Measurements from ENCODE around the gene NAV2.
"Not testable (repeated sequence)": the region's sequence is repeated elsewhere in the genome, so short reads cannot be mapped to it uniquely, and the experiment has no call there.

The NAV2 gene

DNA sequence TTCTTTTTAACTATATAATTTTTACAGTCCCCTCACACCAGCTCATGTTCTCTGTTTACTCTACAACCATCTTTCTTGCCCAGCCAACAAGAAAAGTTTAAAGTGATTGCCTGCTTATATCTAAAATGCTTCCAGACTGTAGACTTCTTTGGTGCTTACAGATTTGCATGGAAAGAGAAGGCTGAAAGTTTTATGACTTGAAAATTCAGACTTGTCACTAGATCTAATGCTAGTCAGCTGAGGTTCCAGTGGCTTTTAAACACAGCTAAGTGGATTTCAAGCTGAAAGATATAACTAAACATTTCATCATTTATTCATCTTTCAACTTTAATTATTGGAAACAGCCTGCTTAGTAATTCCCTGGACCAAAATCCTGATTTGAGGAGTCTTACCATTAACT, 178.4 kb downstream of the NAV2 start:
- DNase-seq (ENCODE audit: low read depth in 2 of 2) = no peak

DNA sequence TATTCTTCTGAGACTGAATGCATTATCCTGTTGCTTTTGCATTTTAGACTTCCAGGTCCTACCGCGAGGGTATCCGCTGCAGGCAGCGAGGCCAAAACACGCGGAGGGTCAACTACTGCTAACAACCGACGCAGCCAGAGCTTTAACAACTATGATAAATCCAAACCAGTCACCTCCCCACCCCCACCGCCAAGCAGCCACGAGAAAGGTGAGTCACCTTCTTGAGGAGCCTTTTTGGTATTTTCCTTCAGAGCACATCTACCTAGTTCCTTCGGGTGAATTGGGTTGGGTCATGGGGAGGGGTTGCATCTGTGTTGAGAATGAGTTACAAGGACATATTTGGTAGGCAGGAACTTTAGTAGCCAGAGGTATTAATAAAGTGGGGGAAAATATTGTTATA, 179.8 kb downstream of the NAV2 start:
- DNase-seq (ENCODE audit: low read depth in 2 of 2) = no peak

DNA sequence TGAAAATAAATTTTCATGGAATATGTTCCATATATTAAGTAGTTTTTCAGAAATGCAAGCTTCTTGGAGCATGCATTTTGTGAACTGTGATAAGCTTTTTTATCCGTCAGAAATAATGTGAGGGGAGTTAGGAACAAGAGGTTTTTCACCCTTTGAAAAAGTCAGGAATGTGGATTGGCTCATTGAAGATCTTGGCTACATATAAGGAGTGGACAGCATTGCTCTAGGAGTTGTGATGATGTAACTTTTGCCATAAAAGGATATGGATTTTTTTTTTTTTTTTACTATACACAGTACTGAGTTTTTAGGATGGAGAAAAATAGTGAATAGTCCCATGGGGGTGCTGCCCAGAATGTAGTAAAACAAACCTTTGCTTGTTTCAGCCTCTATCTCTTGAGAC, 180.2 kb downstream of the NAV2 start:
- no peak for DNase-seq (ENCODE audit: low read depth in 2 of 2)

DNA sequence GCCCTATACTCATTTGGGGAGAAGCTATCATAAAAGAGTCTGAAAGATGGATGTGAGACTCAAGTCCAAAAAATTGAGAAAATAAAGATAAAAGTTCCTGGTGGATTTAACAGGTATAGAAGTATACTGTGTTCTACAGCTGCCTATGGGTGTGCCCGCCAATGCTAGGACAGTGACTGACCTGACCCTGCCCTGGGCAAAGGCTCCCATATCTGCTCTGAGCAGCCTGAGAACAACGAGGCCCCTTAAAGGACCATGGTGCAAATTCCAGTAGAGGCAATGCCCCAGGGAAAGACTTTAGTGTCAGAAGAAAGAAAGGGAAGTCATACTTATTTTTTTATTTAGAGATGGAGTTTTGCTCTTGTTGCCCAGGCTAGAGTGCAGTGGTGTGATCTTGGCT, 181.8 kb downstream of the NAV2 start:
- no peak for DNase-seq (ENCODE audit: low read depth in 2 of 2)

DNA sequence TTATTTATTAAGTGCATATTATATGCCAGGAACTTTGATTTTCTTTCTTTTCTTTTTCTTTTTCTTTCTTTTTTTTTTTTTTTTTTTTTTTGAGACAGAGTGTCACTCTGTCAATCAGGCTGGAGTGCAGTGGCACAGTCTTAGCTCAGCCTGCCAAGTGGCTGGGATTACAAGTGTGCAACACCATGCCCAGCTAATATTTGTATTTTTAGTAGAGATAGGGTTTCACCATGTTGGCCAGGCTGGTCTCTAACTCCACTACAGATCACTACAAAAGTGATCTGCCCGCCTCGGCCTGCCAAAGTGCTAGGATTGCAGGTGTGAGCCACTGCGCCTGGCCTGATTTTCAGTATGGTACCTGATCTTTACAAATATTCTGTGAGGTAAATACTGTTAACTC, 182.4 kb downstream of the NAV2 start:
- not testable (repeated sequence) for DNase-seq (ENCODE audit: low read depth in 2 of 2)

DNA sequence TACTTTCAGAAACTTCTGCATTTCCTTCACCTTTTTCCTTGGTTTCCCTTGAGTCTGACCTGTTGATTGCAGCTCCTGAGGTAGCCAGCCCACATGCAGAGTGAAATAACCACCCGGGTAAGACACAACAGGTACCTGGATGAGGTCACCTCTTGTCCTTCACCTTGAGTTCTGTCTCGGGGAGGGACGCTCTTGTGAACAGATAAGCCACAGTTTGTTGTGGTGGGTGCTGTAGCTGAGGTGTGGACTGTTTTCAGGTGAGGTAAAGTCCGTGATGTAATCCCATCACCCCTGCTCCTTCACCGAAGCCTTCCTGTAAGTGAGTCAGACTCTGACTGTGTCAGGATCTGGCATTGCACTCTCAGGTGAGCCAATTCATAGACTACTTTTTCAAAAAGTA, 183.1 kb downstream of the NAV2 start:
- DNase-seq (ENCODE audit: low read depth in 2 of 2) = no peak

DNA sequence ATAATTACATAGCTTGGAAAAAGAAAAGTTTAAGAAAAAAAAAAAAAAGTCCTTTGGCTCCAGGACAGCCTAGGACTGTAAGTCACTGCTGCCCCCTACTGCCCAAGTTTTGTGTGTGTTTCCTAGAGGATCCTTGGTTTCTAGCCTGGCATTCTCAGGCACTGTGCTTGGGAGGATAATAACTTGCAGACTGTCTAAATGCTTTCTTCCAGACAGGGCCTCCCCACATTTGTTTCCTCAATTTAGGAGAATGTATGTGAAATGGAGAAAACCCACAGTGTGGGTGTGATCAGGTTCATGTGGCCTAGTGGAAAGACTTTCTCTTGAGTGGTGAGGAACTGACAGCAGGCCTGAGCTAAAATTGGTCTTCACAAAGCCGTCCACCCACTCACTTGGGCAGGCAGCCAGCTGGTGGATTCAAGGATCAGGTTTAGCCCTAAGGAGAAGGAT, 191.0 kb downstream of the NAV2 start:
- peak; percentile 39 to 52 for DNase-seq (ENCODE audit: low read depth in 2 of 2)

DNA sequence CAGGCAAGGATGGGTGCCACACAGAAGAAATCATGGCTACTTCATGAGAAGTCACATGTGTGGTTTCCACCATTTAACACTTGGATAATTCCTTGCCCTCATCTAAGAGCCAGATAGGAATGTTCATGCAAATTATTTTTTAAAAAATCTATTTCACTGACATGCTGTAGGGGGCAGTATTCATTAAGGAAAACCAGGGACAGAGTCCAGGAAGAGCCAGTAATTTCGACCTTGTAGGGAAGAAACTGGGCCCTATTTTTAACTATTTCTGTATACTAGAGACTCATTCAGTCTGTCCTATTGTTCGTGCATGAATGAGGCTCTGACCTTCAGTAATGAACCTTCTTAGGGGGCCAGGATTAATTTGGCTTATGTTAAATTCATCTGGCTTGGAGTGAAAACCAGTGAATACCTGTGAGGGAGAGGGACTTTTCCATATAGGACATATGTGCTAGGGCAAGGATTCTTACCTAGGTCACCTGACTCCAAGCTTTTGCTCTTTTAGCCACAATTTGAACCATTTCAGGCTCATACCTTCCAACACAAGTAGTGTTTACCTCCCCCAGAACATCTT, 192.7 kb downstream of the NAV2 start:
- no peak for DNase-seq (ENCODE audit: low read depth in 2 of 2)

DNA sequence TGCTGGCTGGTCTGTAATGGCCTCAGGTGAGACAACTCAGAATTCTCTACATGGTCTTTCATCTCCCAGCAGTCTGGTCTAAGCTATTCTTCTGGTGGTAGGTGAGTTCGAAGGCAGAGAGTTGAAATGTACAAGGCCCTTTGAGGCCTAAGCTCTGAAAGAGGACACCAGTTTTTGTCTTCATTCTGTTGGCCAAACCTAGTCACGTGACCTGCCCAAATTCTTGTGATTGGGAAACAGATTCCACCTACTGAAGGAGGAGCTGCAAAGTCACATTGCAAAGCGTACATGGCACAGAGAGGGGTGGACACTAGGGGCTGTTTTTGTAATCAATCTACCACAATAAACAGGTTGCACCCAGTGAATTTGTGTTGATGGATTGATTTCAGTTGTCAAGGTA, 193.5 kb downstream of the NAV2 start:
- DNase-seq (ENCODE audit: low read depth in 2 of 2) = no peak

DNA sequence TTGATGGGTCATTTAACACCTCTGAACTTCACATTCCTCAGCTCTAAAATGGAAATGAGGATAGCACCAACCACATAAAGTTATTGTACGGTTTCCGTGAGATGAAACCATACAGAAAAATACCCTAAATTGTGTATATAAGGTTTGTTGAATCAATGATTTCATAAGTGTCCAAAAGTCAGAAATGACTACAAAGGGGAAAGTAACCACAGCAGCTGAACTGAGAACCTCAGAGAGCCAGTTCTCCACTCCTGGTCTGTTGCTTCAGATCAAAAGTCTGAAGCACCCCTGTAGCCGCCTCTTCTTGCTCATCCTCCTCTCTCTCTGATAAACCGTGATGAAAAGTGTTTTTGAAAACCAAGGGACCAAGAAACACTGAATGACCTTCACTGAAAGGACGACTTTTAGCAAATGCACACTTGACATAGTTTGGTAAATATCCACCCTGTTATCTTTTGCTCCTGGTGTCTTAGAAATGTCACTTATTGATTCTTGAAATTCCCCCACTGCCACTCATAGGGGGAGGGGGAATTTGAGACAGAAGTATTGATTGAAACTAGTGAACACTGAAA, 194.5 kb downstream of the NAV2 start:
- DNase-seq (ENCODE audit: low read depth in 2 of 2) = no peak

DNA sequence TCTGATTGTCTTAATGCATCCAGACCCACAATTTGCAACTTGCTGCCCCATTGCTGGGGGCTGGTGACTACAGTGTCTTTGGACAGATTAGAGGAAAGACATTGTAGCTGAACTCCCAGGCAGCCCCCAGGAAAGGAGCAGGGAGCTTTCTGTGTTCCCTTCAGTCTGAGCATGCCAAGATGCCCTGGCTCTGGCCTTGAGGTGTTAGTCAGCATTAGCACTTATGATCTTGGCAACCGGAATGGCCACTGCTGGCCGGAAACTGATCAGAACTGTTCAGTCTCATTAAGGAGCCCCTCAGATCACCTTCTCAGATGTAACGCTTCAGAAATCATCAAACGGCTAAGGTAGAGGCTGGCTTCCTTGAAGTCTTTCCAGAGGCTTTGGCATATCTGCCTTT, 195.2 kb downstream of the NAV2 start:
- no peak for DNase-seq (ENCODE audit: low read depth in 2 of 2)

DNA sequence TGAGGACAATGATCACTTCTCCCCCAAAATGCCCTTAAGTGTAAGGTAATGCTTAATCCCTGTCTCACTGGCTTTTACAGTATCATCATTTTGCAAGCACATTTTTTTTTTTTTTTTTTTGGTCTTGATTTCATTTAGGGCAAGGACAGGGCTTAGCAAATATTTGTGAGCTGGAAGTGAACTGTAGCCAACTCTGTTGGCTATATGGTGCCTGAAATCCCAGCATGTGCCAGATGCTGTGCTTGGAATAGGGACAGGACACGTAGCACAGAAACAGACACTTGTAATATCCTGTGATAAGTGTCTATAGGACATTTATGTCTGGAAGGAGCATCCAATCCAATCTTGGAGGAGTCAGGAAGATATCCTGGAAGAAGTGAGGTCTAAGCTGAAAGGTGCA, 198.3 kb downstream of the NAV2 start:
- DNase-seq (ENCODE audit: low read depth in 2 of 2) = no peak

DNA sequence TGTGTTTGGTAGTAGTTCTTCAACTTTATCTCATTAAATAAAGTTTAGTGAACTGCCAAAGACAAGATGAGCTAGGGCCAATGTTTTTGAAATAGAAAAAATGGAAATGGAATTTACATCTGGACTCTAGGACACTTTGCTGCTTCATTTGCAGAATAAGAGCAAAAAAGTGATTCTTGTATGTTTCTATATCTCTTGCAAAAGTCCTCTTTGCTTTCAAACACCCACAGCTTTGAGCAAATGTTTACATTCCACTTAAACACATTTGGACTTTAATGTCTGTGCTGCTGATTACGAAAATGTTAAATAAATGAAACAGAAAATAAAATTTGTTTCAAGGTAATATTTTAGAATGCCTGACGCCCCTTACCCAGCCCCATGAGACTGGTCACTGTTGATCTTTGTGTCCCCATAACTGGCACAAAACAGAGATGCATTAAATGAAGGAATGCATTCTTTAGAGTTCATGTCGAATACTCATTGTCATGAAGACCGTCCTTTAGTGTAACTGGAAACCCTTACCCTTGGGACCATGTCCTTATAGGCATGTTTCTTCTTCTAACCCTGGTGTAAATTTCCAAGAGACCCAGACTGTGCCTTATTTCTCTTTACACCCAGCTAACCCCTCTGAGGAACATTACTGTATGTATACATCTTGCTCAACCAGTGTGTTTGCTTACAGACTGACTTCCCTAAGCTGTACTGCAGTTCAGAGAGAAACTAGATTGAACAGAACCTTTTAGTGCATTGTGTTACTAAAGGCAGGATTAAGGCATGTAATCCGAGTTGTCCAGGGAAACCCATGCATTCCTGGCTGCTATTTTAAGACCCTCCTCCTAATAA, 199.7 kb downstream of the NAV2 start:
- DNase-seq (ENCODE audit: low read depth in 2 of 2) = no peak

DNA sequence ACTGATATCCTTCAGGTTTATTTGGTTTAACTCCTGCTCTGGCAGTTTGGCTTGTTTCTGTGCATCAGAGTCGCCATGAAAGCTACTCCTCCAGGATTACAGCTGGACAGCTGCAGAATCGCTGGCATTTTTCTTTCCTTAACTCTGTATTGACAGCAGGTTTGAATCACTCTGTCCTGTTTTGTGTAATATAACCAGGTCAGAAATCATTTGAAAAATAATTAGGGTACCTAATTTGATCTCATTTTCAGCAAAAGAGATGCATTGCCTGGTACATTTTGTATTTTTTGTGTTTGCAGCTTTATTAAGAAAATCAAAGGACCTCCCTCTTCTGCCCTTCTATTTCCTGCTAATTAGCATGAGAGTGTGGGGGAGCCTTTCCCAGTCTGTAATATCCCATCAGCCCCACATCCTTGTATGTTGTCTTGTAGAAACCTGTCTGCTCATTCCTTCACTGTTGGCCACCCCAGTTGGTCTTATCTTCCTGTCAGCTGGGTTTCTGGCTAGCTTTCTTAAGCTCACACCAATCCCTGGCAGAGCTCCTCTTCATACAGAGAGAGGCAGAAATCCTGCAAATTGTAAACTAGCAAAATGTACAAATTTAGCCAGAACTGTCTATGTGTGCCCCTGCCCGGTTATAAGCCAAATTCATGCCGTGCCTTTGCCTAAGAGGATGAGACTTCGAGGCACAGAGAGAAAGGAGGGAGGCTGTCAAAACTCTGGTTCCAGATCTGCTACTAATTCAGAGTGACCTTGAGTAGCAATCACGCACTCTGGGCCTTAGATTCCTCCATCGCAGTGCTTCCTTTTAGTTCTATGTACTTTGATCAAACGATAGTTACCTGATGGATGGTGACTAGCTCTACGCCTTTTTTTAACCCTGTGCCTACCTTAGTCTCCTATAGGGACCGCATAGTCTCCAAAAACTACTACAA, 200.6 kb downstream of the NAV2 start:
- DNase-seq (ENCODE audit: low read depth in 2 of 2) = no peak

DNA sequence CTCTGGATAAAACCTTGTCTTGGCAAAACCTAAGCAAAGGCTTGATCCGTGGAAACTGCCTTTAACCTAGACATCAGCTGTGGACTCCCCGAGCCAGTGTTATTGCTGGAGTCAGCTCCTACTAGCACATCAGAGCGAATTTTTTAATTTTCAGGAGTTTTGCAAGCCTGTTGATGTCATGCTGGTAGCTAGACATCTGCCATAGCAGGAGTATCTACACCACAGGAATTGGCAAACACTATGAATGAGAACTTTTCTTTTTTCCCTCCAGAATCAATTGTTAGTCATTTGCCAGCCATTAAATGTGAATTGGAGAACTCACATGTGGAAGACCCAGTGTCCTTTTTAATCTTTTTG, 201.2 kb downstream of the NAV2 start:
- DNase-seq (ENCODE audit: low read depth in 2 of 2) = no peak

DNA sequence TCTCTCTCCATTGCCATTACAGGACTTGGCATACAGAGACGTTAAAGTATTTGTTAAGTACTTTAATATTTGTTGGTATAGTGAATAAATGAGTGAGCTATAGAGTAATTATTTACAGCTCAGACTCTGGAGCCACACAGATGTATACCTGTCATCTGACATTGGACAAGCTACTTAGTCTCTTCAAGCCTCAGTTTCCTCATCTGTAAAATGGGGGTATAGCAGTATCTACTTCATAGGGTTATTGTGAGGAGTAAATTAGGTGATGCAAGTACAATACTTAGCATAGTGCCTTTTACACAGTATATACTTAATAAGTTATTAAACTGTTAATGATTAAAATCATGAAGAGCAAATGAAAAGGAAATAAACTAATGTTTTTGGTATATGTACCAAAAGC, 203.2 kb downstream of the NAV2 start:
- no peak for DNase-seq (ENCODE audit: low read depth in 2 of 2)

DNA sequence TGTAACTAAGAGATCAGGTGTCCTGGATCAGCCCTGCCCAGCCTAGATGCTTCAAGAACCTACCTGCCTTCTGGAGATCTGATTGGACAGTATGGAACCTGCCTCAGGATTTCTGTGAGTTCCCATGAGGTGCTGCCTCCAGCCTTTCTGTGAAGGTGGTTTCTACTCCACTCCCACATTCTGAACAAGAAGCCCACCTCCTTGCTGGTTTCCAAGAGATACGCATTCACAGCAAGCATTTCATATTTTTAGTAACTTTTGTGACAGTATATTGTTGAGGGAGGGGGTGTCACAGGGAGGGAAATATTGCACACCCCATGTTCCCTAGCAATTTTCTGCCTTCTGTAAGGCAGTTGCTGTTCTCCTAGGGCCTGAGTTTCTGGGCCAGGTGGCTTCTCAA, 204.4 kb downstream of the NAV2 start:
- no peak for DNase-seq (ENCODE audit: low read depth in 2 of 2)

DNA sequence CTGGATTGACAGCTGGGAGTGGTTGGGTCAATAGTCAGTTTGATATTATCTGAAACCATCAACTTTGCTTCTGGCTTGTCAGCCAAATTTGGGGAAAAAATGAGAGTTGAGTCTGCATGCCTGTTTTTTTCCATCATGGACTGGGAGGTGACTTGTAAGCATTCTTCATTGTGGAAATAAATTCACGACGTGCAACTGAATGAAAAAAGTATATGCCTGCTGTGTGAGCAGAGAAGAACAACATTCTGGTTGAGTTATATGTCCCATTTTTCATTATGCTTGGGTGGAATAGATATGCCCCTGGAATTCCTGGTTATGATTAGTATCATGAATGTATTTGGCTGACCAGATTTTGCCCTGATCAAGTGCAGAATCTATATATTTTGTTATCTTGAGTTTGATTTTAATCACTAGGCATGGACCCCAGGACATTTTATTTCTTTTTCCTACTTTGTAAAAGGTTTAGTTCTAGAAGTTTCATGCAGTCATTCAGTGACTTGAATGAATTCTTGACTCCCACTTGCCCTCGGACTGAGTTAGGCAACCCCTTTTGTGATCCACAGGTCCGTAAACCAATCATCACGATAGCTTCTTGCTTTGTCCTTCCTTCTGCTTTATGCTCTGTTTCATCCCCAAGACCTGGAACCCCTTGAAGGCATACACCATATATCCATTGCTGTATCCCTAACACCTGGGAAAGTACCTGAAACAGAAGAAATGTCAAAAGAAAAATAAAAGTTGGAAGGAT, 205.8 kb downstream of the NAV2 start:
- DNase-seq (ENCODE audit: low read depth in 2 of 2) = no peak

DNA sequence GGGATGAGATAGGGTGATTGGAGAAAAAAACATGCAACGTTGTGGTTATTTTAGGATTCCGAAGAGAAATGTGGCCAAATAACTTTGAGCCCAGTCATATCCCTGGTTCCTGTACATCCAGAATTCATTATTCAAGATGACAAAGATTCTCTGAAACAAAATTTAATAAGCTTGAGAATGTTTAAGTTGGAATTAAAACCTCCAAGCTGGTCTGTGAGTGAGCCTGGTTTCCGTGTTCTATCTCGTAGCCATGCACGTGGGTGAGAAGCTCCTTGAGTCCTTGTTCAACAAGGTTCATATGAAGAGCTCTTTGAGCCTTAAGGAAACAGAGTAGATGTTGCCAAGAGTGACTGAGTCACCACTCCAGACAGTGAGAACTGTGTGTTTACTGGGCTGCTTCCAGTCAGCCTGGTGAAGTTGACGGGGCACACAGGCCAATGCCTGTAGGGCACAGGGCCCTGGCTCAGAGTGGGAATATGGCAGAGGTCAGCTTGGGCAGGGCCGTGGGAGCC, 206.5 kb downstream of the NAV2 start:
- no peak for DNase-seq (ENCODE audit: low read depth in 2 of 2)

DNA sequence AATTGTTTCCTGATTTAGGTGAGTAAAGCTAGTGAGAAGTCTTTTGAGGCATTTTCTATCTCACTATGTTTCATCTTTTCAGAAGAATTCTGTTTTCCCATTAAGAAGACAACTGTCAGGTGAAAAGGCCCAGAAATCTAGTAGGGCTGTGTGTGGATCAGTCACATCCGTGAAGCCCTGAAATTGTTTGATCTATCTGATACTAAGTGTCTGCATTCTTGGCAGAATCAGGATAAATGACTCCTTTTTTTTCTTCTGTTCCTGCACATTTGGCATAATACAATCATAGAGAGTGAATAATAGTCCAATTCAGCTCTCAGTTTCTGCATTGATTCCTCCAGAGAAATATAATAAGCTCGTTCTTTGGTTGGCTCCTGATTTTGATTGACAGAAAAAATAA, 208.3 kb downstream of the NAV2 start:
- no peak for DNase-seq (ENCODE audit: low read depth in 2 of 2)

DNA sequence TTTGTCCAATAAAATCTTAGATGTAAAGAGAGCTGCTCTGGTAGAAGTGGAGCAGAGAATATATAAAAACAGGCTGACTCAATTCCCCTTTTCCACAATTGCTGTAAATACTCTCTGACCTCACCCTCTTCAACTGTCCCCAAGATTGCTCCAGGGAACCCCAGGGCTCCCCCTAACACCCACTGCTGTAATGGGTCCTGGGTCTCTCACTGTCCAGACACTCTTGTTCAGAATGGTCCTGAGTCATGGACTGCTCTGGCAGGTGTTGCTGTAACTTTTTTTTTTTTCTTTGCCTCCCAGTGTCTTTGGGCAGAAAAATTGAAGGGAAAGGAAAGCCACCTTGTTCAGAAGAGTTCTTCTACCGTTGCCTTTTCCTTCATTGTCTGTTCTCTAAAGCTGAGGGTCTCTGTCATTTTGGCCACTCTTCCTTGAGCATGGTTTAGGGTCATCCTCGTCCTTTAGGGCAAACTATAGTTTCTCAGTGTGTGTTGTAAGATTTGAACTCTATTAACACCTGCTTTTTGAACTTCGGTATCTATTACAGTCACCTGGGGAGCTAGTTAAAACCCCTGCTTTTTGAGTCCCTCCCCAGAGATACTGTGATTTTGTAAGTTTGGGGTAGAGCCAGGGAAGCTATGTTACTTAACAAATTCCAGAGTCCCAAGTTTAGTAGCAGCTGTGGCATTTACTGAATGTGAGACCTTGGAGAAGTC, 209.5 kb downstream of the NAV2 start:
- DNase-seq (ENCODE audit: low read depth in 2 of 2) = no peak
